ENCODE measurements around the gene PEX11G. TPM values are rescaled to one million over a fixed set of nuclear protein-coding genes. Genes with fewer than 3 reads are reported as not detected.
"Not testable (repeated sequence)": the region's sequence is repeated elsewhere in the genome, so short reads cannot be mapped to it uniquely, and the experiment has no call there.

PEX11G gene
- total RNA-seq, 1 donor from 2014 or later, result 3.1 TPM

DNA sequence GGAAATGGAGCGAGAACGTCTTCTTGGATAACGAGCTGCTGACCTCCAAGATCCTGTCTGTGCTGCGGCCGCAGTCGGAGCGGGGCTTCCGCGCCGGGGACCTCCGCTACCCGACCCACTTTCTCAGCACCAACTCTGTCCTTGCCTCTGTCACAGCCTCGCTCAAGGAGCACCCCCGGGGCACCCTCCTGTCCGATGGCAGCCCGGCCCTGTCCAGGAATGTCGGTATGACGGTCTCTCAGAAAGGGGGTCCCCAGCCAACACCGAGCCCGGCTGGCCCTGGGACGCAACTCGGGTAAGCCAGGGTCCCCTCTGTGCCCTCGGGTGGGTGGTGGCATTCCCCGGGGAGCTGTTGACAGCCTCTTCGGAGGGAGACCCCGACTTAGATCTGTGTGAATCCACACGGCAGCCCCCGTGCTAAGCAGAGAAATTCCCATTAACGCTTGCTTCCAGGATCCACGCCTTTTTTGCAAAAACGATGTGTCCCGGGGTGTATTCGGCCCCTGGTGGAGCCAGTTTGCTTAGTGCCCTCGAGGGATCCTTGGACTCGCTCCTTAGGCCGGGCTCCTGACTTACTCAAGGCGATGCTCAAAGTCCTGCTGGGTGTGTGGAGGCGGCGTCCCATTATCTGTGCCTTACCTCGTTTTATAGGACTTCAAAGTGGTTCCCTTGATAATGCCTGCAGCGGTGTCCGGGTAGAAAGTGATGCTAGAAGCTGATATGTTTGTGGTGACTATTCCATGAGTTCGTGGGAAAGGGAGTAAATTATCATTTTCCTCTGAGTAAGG, 48.5 kb downstream of the PEX11G start:
- Histone ChIP-seq H3K27me3 (ENCODE audit: control insufficient read depth in 3 of 3, insufficient read depth in 3 of 3, low read length in 3 of 3) (no peaks in the 10 kb centered on the region), H3K9me3 (ENCODE audit: control insufficient read depth in 3 of 3, low read length in 3 of 3) (no peaks in the 10 kb centered on the region), H3K36me3 (ENCODE audit: control insufficient read depth in 3 of 3, insufficient read depth in 3 of 3, low read length in 3 of 3) (peaks cover 24 to 27% (median 26%) of the 10 kb centered on the region in 3 donors), H3K4me1 (ENCODE audit: control insufficient read depth in 3 of 3, insufficient read depth in 3 of 3, low read length in 3 of 3) (peaks cover 0 to 2% (median 0%) of the 10 kb centered on the region in 3 donors), H3K4me3 (ENCODE audit: low read length in 3 of 3) (no peak overlapping the region), H3K9ac (ENCODE audit: low read depth in 1 of 3, low read length in 3 of 3) (no peak overlapping the region), H3K27ac (ENCODE audit: low read depth, low read length) (no peak overlapping the region)

- Histone ChIP-seq H3K27me3 (ENCODE audit: control insufficient read depth in 3 of 3, insufficient read depth in 3 of 3, low read length in 3 of 3) (no peaks in the 10 kb centered on the region), H3K4me3 (ENCODE audit: low read length in 3 of 3) (no peak overlapping the region), H3K4me1 (ENCODE audit: control insufficient read depth in 3 of 3, insufficient read depth in 3 of 3, low read length in 3 of 3) (no peaks in the 10 kb centered on the region), H3K9me3 (ENCODE audit: control insufficient read depth in 3 of 3, low read length in 3 of 3) (no peaks in the 10 kb centered on the region), H3K27ac (ENCODE audit: low read depth, low read length) (no peak overlapping the region), H3K36me3 (ENCODE audit: control insufficient read depth in 3 of 3, insufficient read depth in 3 of 3, low read length in 3 of 3) (peaks cover 3 to 4% (median 4%) of the 10 kb centered on the region in 3 donors), H3K9ac (ENCODE audit: low read depth in 1 of 3, low read length in 3 of 3) (no peak overlapping the region)
Observed at GRCh38 chr19:7435586-7435985, 53.2 kb downstream of the PEX11G start.

DNA sequence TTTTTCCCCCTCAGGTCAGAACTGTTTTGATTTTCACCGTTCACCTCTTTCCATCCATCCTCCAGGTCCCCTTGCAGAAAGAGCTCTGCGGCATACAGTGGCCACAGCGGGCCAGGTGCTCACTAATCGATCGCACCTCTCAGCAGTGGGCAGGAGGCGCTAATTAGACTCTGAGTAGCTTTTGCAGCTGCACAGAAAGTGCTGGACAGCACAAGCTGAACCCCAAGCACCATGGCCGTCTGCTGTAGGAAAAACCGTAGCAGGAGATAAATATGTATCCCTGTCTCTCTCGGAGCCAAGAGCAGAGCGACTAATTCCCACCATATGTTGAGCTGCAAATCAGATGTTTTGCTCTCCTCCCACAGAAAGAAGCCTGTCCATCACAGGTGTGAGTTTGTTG, 54.4 kb downstream of the PEX11G start:
- Histone ChIP-seq H3K9ac (ENCODE audit: low read depth in 1 of 3, low read length in 3 of 3) (no peak overlapping the region), H3K4me1 (ENCODE audit: control insufficient read depth in 3 of 3, insufficient read depth in 3 of 3, low read length in 3 of 3) (no peaks in the 10 kb centered on the region), H3K9me3 (ENCODE audit: control insufficient read depth in 3 of 3, low read length in 3 of 3) (no peaks in the 10 kb centered on the region)

DNA sequence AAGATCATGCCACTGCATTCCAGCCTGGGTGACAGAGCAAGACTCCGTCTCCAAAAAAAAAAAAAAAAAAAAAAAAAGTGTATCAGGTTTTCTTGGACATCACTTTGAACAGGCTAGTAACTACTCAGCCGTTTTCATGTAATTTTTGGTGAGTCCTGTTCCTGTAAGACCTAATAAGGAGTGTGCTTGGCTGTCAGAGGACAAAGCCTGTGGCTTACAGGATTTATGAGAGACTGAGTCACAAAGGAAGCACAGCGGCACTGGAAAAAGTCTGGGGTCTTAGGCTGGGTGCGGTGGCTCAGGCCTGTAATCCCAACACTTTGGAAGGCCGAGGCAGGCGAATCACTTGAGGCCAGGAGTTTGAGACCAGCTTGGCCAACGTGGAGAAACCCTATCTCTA, 55.4 kb downstream of the PEX11G start:
- not testable (repeated sequence) for H3K4me3 ChIP-seq (ENCODE audit: low read length in 3 of 3); H3K27me3 ChIP-seq (ENCODE audit: control insufficient read depth in 3 of 3, insufficient read depth in 3 of 3, low read length in 3 of 3); H3K36me3 ChIP-seq (ENCODE audit: control insufficient read depth in 3 of 3, insufficient read depth in 3 of 3, low read length in 3 of 3); H3K9ac ChIP-seq (ENCODE audit: low read depth in 1 of 3, low read length in 3 of 3); H3K9me3 ChIP-seq (ENCODE audit: control insufficient read depth in 3 of 3, low read length in 3 of 3); H3K27ac ChIP-seq (ENCODE audit: low read depth, low read length); H3K4me1 ChIP-seq (ENCODE audit: control insufficient read depth in 3 of 3, insufficient read depth in 3 of 3, low read length in 3 of 3)

More for the DNA sequence above, 54.4 kb downstream of the PEX11G start:
- H3K4me3 ChIP-seq (ENCODE audit: low read length in 3 of 3), result no peak overlapping the region
- no peak overlapping the region for H3K27ac ChIP-seq (ENCODE audit: low read depth, low read length)
- H3K27me3 ChIP-seq (ENCODE audit: control insufficient read depth in 3 of 3, insufficient read depth in 3 of 3, low read length in 3 of 3), result no peaks in the 10 kb centered on the region
- peaks cover 0 to 4% (median 0%) of the 10 kb centered on the region in 3 donors for H3K36me3 ChIP-seq (ENCODE audit: control insufficient read depth in 3 of 3, insufficient read depth in 3 of 3, low read length in 3 of 3)

- H3K9me3 ChIP-seq (ENCODE audit: control insufficient read depth in 3 of 3, low read length in 3 of 3), result no peaks in the 10 kb centered on the region
- H3K9ac ChIP-seq (ENCODE audit: low read depth in 1 of 3, low read length in 3 of 3), result no peak overlapping the region
- H3K4me3 ChIP-seq (ENCODE audit: low read length in 3 of 3), result no peak overlapping the region
- peaks cover 0 to 4% (median 0%) of the 10 kb centered on the region in 3 donors for H3K36me3 ChIP-seq (ENCODE audit: control insufficient read depth in 3 of 3, insufficient read depth in 3 of 3, low read length in 3 of 3)
- H3K27ac ChIP-seq (ENCODE audit: low read depth, low read length), result no peak overlapping the region
- H3K27me3 ChIP-seq (ENCODE audit: control insufficient read depth in 3 of 3, insufficient read depth in 3 of 3, low read length in 3 of 3), result no peaks in the 10 kb centered on the region
- peaks cover 0 to 5% (median 0%) of the 10 kb centered on the region in 3 donors for H3K4me1 ChIP-seq (ENCODE audit: control insufficient read depth in 3 of 3, insufficient read depth in 3 of 3, low read length in 3 of 3)
Observed at GRCh38 chr19:7429638-7430282, 59.1 kb downstream of the PEX11G start.

- no peak overlapping the region for H3K4me3 ChIP-seq (ENCODE audit: low read length in 3 of 3)
- H3K9ac ChIP-seq (ENCODE audit: low read depth in 1 of 3, low read length in 3 of 3), result no peak overlapping the region
Observed at GRCh38 chr19:7428651-7429113, 60.2 kb downstream of the PEX11G start.

DNA sequence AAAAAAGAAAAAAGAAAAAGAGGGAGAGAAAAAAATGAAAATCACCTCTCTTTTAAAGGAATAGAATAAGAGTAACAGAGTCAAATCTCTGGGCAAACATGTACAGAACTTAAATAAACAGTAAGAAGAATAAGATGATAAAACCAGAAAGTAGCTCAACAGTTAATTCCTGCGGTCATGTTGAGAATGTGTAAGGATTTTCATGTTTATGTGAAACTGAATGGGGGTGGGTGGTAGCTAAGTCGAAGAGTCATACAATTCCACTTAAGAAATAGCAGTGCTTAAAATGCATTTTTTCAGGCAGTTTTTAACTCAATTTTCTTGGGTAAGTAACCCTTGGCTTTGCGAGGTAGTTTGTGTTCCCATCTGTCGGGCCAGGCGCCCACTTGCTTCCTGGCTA, 60.9 kb downstream of the PEX11G start:
- H3K9ac ChIP-seq (ENCODE audit: low read depth in 1 of 3, low read length in 3 of 3), result no peak overlapping the region
- no peaks in the 10 kb centered on the region for H3K9me3 ChIP-seq (ENCODE audit: control insufficient read depth in 3 of 3, low read length in 3 of 3)
- H3K27me3 ChIP-seq (ENCODE audit: control insufficient read depth in 3 of 3, insufficient read depth in 3 of 3, low read length in 3 of 3), result no peaks in the 10 kb centered on the region
- H3K36me3 ChIP-seq (ENCODE audit: control insufficient read depth in 3 of 3, insufficient read depth in 3 of 3, low read length in 3 of 3), result no peaks in the 10 kb centered on the region
- H3K4me3 ChIP-seq (ENCODE audit: low read length in 3 of 3), result no peak overlapping the region
- no peak overlapping the region for H3K27ac ChIP-seq (ENCODE audit: low read depth, low read length)
- H3K4me1 ChIP-seq (ENCODE audit: control insufficient read depth in 3 of 3, insufficient read depth in 3 of 3, low read length in 3 of 3), result peaks cover 0 to 5% (median 0%) of the 10 kb centered on the region in 3 donors

More at GRCh38 chr19:7428651-7429113, 60.2 kb downstream of the PEX11G start:
- H3K4me1 ChIP-seq (ENCODE audit: control insufficient read depth in 3 of 3, insufficient read depth in 3 of 3, low read length in 3 of 3), result peaks cover 0 to 5% (median 0%) of the 10 kb centered on the region in 3 donors
- H3K36me3 ChIP-seq (ENCODE audit: control insufficient read depth in 3 of 3, insufficient read depth in 3 of 3, low read length in 3 of 3), result no peaks in the 10 kb centered on the region
- H3K27ac ChIP-seq (ENCODE audit: low read depth, low read length), result no peak overlapping the region
- no peaks in the 10 kb centered on the region for H3K9me3 ChIP-seq (ENCODE audit: control insufficient read depth in 3 of 3, low read length in 3 of 3)
- no peaks in the 10 kb centered on the region for H3K27me3 ChIP-seq (ENCODE audit: control insufficient read depth in 3 of 3, insufficient read depth in 3 of 3, low read length in 3 of 3)

- Histone ChIP-seq H3K27ac (ENCODE audit: low read depth, low read length) (no peak overlapping the region), H3K4me1 (ENCODE audit: control insufficient read depth in 3 of 3, insufficient read depth in 3 of 3, low read length in 3 of 3) (peaks cover 0 to 5% (median 0%) of the 10 kb centered on the region in 3 donors), H3K4me3 (ENCODE audit: low read length in 3 of 3) (no peak overlapping the region), H3K9me3 (ENCODE audit: control insufficient read depth in 3 of 3, low read length in 3 of 3) (no peaks in the 10 kb centered on the region), H3K9ac (ENCODE audit: low read depth in 1 of 3, low read length in 3 of 3) (no peak overlapping the region), H3K36me3 (ENCODE audit: control insufficient read depth in 3 of 3, insufficient read depth in 3 of 3, low read length in 3 of 3) (peaks cover 0 to under 1% (median 0%) of the 10 kb centered on the region in 3 donors), H3K27me3 (ENCODE audit: control insufficient read depth in 3 of 3, insufficient read depth in 3 of 3, low read length in 3 of 3) (no peaks in the 10 kb centered on the region)
Observed at GRCh38 chr19:7426986-7427385, 61.8 kb downstream of the PEX11G start.

Data from skeletal muscle tissue (tissue), 4 donors.